BJ (cell line): ENCODE results near the gene PLA2G2C. TPM values are rescaled to one million over a fixed set of nuclear protein-coding genes. Genes with fewer than 3 reads are reported as not detected.

Experiments used
- CTCF ChIA-PET: fragments of 350-600 bp; formaldehyde crosslinking; extraction: SDS; loops from one replicate; lab custom pipeline; 2021; ENCODE audit warnings: antibody characterized with exemption, inconsistent platforms; lab: Yijun Ruan, JAX
- POLR2A ChIA-PET: fragments of 300-600 bp; sonication (Branson Sonifier 250); formaldehyde crosslinking; extraction: SDS; loops from one replicate; lab custom pipeline; 2021; ENCODE audit warnings: antibody characterized with exemption; lab: Charles Lee
- DNase-seq: peaks from one replicate; pipeline ENCODE4 v3.0.0-alpha.2; 2011; ENCODE audit warnings: low read depth
- H3K27me3 ChIP-seq: 2 replicates; pipeline ENCODE4 v1.6.0; 2011; ENCODE audit warnings: low read length; ENCODE audit not compliant: control insufficient read depth, insufficient read depth
- H3K36me3 ChIP-seq: 2 replicates; pipeline ENCODE4 v1.5.1; 2011; ENCODE audit warnings: low read length; ENCODE audit not compliant: control insufficient read depth, insufficient read depth
- H3K4me3 ChIP-seq: 2 replicates; pipeline ENCODE4 v1.5.1; 2011; ENCODE audit warnings: low read depth, mild to moderate bottlenecking, control low read depth, low read length
- CTCF ChIP-seq: IDR thresholded peaks from 2 replicates; pipeline ENCODE4 v1.5.1; 2011; ENCODE audit warnings: low read depth, mild to moderate bottlenecking, control low read depth, inconsistent platforms, low read length, moderate library complexity; ENCODE audit not compliant: insufficient read depth
- polyA plus RNA-seq: library from polyadenylated mRNA; depleted of rRNA; stranded (reverse); fragments of >200 nt; gene quantifications from 2 replicates; pipeline ENCODE4 v1.2.3, GENCODE V29; 2011

The PLA2G2C gene
- polyA plus RNA-seq, 1 experiment = not detected

- no peak overlapping the region for H3K4me3 ChIP-seq
- peak; percentile 84 for TF ChIP-seq CTCF
- H3K27me3 ChIP-seq = peaks cover 5% of the 10 kb centered on the region
- no peak for DNase-seq
- CTCF ChIA-PET = interaction anchor here (0.6 to 4.7 kb wide), 21 partner anchors 8 to 282 kb away, joined by 3 to 23 read pairs (median 7); no protein-coding TSS in a partner anchor
- H3K36me3 ChIP-seq = no peaks in the 10 kb centered on the region
- POLR2A ChIA-PET = no interaction called here
Observed at GRCh38 chr1:20212685-20213331, 26.5 kb upstream of the PLA2G2C start.

DNA sequence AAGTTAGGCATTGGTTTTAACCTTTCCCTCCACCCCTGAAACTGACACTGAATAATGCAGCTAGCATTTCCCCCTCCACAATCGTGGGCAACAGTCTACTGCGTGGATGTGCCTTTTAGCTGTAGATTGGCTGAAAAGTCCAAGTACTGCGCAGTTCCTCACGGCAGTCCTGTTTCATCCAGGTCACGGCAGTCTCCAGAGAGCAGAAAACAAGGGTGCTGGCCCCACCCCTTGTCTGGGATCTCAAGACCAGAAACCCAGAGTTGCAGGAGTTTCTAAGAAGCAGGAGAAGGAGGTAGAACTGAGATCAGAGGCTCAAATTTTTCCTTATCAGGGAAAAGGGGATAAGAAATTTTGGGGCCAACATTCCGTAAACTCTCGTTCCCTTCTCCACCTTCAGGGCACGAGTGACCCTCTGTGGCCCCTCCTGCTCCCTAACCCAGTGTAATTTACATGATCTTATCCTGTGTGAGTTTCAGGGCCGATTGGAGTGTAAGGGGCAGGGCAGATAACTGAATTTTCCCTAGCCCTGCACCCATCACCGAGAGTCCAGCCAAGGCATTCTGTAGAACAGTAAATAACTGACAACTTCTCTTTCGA, 25.9 kb upstream of the PLA2G2C start:
- ChIA-PET CTCF (interaction anchor here (1.2 to 4.7 kb wide), 11 partner anchors 7 to 282 kb away, joined by 5 to 23 read pairs (median 9); no protein-coding TSS in a partner anchor), POLR2A (no interaction called here)
- Histone ChIP-seq H3K36me3 (no peaks in the 10 kb centered on the region), H3K27me3 (peaks cover 5% of the 10 kb centered on the region), H3K4me3 (no peak overlapping the region)
- DNase-seq = no peak
- TF ChIP-seq CTCF = no peak

DNA sequence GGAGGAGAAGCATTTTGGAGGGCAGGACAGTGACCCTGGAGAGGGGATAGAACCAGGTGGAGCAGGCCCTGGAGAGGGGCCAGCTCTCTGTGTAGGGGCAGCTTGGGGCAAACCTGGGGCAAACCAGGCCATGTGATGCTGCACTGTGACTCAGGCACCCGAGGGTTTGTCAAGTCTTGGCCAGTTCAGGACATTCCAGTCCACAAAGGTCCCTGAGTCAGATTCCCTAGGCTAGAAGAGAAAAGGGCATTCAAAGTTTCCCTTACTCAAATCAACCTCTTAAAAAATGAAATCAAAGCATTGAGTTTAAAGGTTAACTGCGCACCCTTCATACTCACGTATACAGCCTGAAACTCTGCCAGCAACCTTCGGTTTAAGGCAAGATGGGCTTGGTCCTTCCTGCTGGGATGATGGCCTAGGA, 25.2 kb upstream of the PLA2G2C start:
- Histone ChIP-seq H3K4me3 (no peak overlapping the region), H3K36me3 (no peaks in the 10 kb centered on the region), H3K27me3 (peaks cover 5% of the 10 kb centered on the region)
- ChIA-PET POLR2A (no interaction called here), CTCF (interaction anchor here (1.9 to 4.7 kb wide), 4 partner anchors 8 to 33 kb away, joined by 7 to 23 read pairs (median 10); no protein-coding TSS in a partner anchor)
- TF ChIP-seq CTCF = no peak
- no peak for DNase-seq

DNA sequence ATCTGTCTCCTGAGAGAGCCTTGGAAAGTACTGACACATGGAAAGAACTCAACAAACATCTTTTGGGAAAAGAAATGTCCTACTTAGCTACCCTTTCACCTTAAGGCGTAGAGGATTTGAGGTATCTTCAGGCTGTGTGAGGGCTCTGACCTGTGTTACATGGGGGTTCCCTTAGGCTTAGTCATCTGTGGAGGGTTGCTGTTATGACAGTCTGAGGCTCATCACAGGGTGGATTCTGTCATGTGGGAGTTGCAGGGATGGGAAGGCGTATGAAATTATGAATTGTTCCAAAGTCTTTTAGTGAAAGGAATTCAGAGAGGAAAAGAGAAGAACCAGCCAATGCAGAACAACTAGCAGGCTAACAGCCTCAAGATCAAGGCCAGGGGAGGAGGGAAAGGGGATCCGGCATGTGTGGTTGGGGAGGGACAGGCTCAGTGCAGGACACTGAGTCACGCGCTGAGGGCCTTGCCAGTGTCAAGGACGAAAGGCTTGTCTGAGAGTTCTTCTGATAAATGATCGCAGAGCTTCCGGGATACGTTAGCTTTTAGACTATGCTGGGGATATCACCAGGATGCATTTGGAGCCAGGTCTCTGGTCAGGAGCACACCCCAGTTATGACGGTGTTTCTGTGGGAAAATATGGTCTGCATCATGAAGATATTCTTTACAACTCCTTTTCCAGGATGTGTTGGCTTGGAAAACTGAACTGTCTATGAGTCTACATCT, 24.6 kb upstream of the PLA2G2C start:
- no peak overlapping the region for H3K4me3 ChIP-seq
- no peak for DNase-seq
- ChIA-PET CTCF (interaction anchor here (0.6 to 4.7 kb wide), 2 partner anchors 16 to 198 kb away, joined by 3 to 23 read pairs; no protein-coding TSS in a partner anchor), POLR2A (no interaction called here)
- no peaks in the 10 kb centered on the region for H3K36me3 ChIP-seq
- no peak for TF ChIP-seq CTCF
- H3K27me3 ChIP-seq = peaks cover 3% of the 10 kb centered on the region

DNA sequence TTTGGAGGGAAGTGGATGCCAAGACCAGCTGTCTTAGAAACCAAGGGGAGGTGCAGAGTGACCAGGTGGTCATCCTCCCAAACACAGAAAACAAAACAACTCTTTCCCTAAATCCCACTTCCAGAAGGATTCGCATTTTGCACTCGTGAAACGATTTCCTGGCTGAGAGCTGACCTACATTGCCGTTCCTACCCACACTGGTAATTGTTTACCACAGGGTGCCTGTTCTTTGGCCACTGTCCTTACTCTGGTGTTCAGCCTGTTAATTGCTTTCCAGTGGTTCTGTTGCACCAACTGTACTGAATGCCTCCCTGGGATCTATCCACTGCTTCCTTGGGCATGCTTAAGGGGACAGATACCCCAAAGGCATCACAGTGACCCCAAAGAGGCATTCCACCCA, 23.2 kb upstream of the PLA2G2C start:
- no peak overlapping the region for H3K4me3 ChIP-seq
- DNase-seq = no peak
- H3K27me3 ChIP-seq = peaks cover 2% of the 10 kb centered on the region
- TF ChIP-seq CTCF = no peak
- ChIA-PET CTCF (interaction anchor here (0.9 to 4.7 kb wide), 2 partner anchors 10 to 14 kb away, joined by 3 to 23 read pairs; no protein-coding TSS in a partner anchor), POLR2A (no interaction called here)
- no peaks in the 10 kb centered on the region for H3K36me3 ChIP-seq
